MM.1S (cell line): Measurements from ENCODE around the gene LAPTM4A.

Experiments used
- CTCF ChIP-seq: fragments of 300-600 bp; sonication (generic); IDR thresholded peaks from 2 replicates; pipeline ENCODE4 v1.5.1; 2016; ENCODE audit warnings: antibody characterized with exemption, low read length, mixed read lengths
- EZH2 ChIP-seq: fragments of 300-600 bp; sonication (generic); optimal IDR thresholded peaks from 2 replicates; pipeline ENCODE3; 2017; ENCODE audit warnings: low read depth, mild to moderate bottlenecking, antibody characterized with exemption, low read length, mixed read lengths
- EZH2phosphoT487 ChIP-seq: fragments of 300-600 bp; sonication (generic); IDR thresholded peaks from 2 replicates; pipeline ENCODE4 v1.6.1; 2018; ENCODE audit warnings: antibody characterized with exemption, low read length

GRCh38 chr2:20008703-20009102, 42.7 kb downstream of the LAPTM4A start:
- no peak for TF ChIP-seq EZH2phosphoT487
- no peak for TF ChIP-seq EZH2
- no peak for TF ChIP-seq CTCF
